PC-3 (cell line): Measurements from ENCODE around the gene CLEC4D. TPM values are rescaled to one million over a fixed set of nuclear protein-coding genes. Genes with fewer than 3 reads are reported as not detected.
"Not testable (repeated sequence)": the region's sequence is repeated elsewhere in the genome, so short reads cannot be mapped to it uniquely, and the experiment has no call there.

Source experiments
- ATAC-seq: fragments of 200-7000 bp; cut with Tn5 transposase; 2 replicates; pipeline ENCODE4 v1.9.1; 2020; ENCODE audit warnings: mild to moderate bottlenecking, moderate library complexity
- BruUV-seq: library from RNA; stranded (reverse); fragments of 400-500 nt; replicated peaks from 2 replicates; lab custom pipeline; 2021; lab: Mats Ljungman, UMichigan
- CTCF ChIA-PET: fragments of 300-600 bp; sonication (Branson Sonifier 250); formaldehyde crosslinking; loops from one replicate; lab custom pipeline; 2022; ENCODE audit warnings: antibody characterized with exemption; lab: Charles Lee
- POLR2A ChIA-PET: fragments of 300-600 bp; sonication (Branson Sonifier 250); formaldehyde crosslinking; loops from one replicate; lab custom pipeline; 2022; ENCODE audit warnings: antibody characterized with exemption; ENCODE audit not compliant: unreplicated experiment; lab: Charles Lee
- DNase-seq: peaks from one replicate; pipeline ENCODE4 v3.0.0-alpha.2; 2015
- H2AFZ ChIP-seq: fragments of 300-600 bp; sonication (generic); 2 replicates; pipeline ENCODE4 v1.6.0; 2016; ENCODE audit warnings: antibody characterized with exemption, low read length
- H3F3A ChIP-seq: fragments of 300-600 bp; sonication (generic); one replicate; pipeline ENCODE4 v1.6.0; 2017; ENCODE audit warnings: antibody characterized with exemption, low read length, control low read depth, mild to moderate bottlenecking; ENCODE audit not compliant: unreplicated experiment
- H3K27ac ChIP-seq: fragments of 300-600 bp; sonication (generic); 2 replicates; pipeline ENCODE4 v1.5.1; 2016; ENCODE audit warnings: mild to moderate bottlenecking, low read length
- H3K27me3 ChIP-seq: fragments of 300-600 bp; sonication (generic); 2 replicates; pipeline ENCODE4 v1.6.1; 2016; ENCODE audit warnings: low read length, mixed read lengths
- H3K36me3 ChIP-seq: fragments of 300-600 bp; sonication (generic); 2 replicates; pipeline ENCODE4 v1.6.1; 2016; ENCODE audit warnings: low read depth, mixed run types, low read length, mixed read lengths
- H3K4me1 ChIP-seq: fragments of 300-600 bp; sonication (generic); 2 replicates; pipeline ENCODE4 v1.5.1; 2016; ENCODE audit warnings: low read length; ENCODE audit not compliant: insufficient read depth
- H3K4me2 ChIP-seq: fragments of 300-600 bp; sonication (generic); 2 replicates; pipeline ENCODE4 v1.6.0; 2016; ENCODE audit warnings: low read length
- H3K4me3 ChIP-seq: fragments of 300-600 bp; sonication (generic); 2 replicates; pipeline ENCODE4 v1.5.1; 2016; ENCODE audit warnings: mild to moderate bottlenecking, low read length, mixed read lengths
- H3K79me2 ChIP-seq: fragments of 300-600 bp; sonication (generic); 2 replicates; pipeline ENCODE4 v1.6.1; 2017; ENCODE audit warnings: low read length, mixed read lengths
- H3K9ac ChIP-seq: fragments of 300-600 bp; sonication (generic); 2 replicates; pipeline ENCODE4 v1.6.0; 2016; ENCODE audit warnings: mild to moderate bottlenecking, low read length
- H3K9me2 ChIP-seq: fragments of 300-600 bp; sonication (generic); replicated peaks from 2 replicates; pipeline ENCODE4 v1.6.1; 2016; ENCODE audit warnings: mixed run types, low read length, mixed read lengths
- H3K9me3 ChIP-seq: fragments of 300-600 bp; sonication (generic); 2 replicates; pipeline ENCODE4 v1.6.1; 2016; ENCODE audit warnings: low read length, mixed read lengths
- H4K20me1 ChIP-seq: fragments of 300-600 bp; sonication (generic); 2 replicates; pipeline ENCODE4 v1.6.1; 2016; ENCODE audit warnings: low read length, mixed read lengths
- CTCF ChIP-seq: fragments of 300-600 bp; sonication (generic); conservative IDR thresholded peaks from 2 replicates; pipeline ENCODE4 v1.5.1; 2017; ENCODE audit warnings: antibody characterized with exemption, low read depth, mild to moderate bottlenecking, low read length
- EZH2 ChIP-seq: fragments of 300-600 bp; sonication (generic); IDR thresholded peaks from one replicate; pipeline ENCODE4 v1.6.1; 2017; ENCODE audit warnings: antibody characterized with exemption, mild to moderate bottlenecking, low read length; ENCODE audit not compliant: unreplicated experiment
- EZH2phosphoT487 ChIP-seq: fragments of 300-600 bp; sonication (generic); IDR thresholded peaks from 2 replicates; pipeline ENCODE4 v1.6.1; 2018; ENCODE audit warnings: mild to moderate bottlenecking, antibody characterized with exemption, low read length, borderline replicate concordance
- intact Hi-C: fragments of 100-400 bp; cut with micrococcal nuclease; formaldehyde crosslinking; loops from 2 replicates; pipeline ENCODE4 v1.9.0; 2023
- total RNA-seq: library from RNA; depleted of rRNA; stranded (reverse); fragments of >200 nt; gene quantifications from 2 replicates; pipeline ENCODE4 v1.2.3, GENCODE V29; 2014

The CLEC4D gene
- total RNA-seq, 1 experiment from 2014 or later, result not detected

GRCh38 chr12:8562310-8562709, 49.0 kb downstream of the CLEC4D start:
- intact Hi-C loops, result no loop called here
- CTCF ChIA-PET, result no interaction called here
- no TSS peak for BruUV-seq

GRCh38 chr12:8563356-8563755, 50.1 kb downstream of the CLEC4D start:
- no peaks in the 10 kb centered on the region for H3K4me1 ChIP-seq
- TF ChIP-seq EZH2phosphoT487, result no peak
- no peak for TF ChIP-seq CTCF
- no peak for TF ChIP-seq EZH2
- POLR2A ChIA-PET, result no interaction called here
- no peaks in the 10 kb centered on the region for H3K36me3 ChIP-seq
- BruUV-seq, result no TSS peak
- H2AFZ ChIP-seq, result no peak overlapping the region
- H3K27me3 ChIP-seq, result peaks cover 6% of the 10 kb centered on the region; the same call in 1 of the 2 replicates
- no peaks in the 10 kb centered on the region for H3K9me2 ChIP-seq
- no peak overlapping the region for H3K4me3 ChIP-seq
- DNase-seq (no peak), ATAC-seq (no peak)
- CTCF ChIA-PET, result no interaction called here
- no peaks in the 10 kb centered on the region for H3F3A ChIP-seq
- no peaks in the 10 kb centered on the region for H3K79me2 ChIP-seq
- no peak overlapping the region for H3K27ac ChIP-seq
- H4K20me1 ChIP-seq, result no peaks in the 10 kb centered on the region
- H3K9me3 ChIP-seq, result no peaks in the 10 kb centered on the region
- intact Hi-C loops, result no loop called here
- no peak overlapping the region for H3K9ac ChIP-seq
- H3K4me2 ChIP-seq, result no peak overlapping the region

More at GRCh38 chr12:8562310-8562709, 49.0 kb downstream of the CLEC4D start:
- no peaks in the 10 kb centered on the region for H4K20me1 ChIP-seq
- H3F3A ChIP-seq, result no peaks in the 10 kb centered on the region
- H3K27me3 ChIP-seq, result peaks cover 9% of the 10 kb centered on the region; the same call in 1 of the 2 replicates
- no peaks in the 10 kb centered on the region for H3K9me2 ChIP-seq
- H2AFZ ChIP-seq, result no peak overlapping the region
- ATAC-seq (no peak), DNase-seq (no peak)
- TF ChIP-seq CTCF, result peak; percentile 38; the same call in 1 of the 2 replicates
- no peak for TF ChIP-seq EZH2phosphoT487
- H3K36me3 ChIP-seq, result no peaks in the 10 kb centered on the region
- H3K4me1 ChIP-seq, result no peaks in the 10 kb centered on the region
- H3K27ac ChIP-seq, result no peak overlapping the region
- H3K4me2 ChIP-seq, result no peak overlapping the region
- no peak overlapping the region for H3K9ac ChIP-seq
- no peaks in the 10 kb centered on the region for H3K79me2 ChIP-seq
- no peak overlapping the region for H3K4me3 ChIP-seq
- no peaks in the 10 kb centered on the region for H3K9me3 ChIP-seq
- POLR2A ChIA-PET, result no interaction called here

DNA sequence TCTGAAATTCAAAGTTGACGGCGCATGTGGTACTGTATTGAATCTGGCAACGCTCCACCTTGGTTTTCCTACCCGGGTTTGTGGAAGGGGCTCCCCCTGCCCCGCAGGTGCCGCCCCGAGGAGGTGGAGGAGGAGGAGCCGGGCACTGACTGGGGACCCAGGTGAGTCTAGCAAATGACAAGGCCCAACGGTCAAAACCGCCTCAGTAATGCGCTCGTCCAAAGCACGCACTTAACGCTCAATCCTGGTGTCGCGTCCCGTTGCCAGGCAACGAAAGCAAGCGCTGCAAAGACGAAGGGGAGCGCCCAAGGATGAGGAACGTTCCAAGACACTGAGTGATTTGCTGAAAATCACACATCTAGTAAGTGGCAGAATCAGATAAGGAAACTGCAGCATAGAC, 51.4 kb downstream of the CLEC4D start:
- H3K4me2 ChIP-seq, result no peak overlapping the region
- H3K27ac ChIP-seq, result no peak overlapping the region
- peaks cover 6% of the 10 kb centered on the region; the same call in 1 of the 2 replicates for H3K27me3 ChIP-seq
- no peaks in the 10 kb centered on the region for H3K36me3 ChIP-seq
- intact Hi-C loops, result no loop called here
- H3K9me3 ChIP-seq, result no peaks in the 10 kb centered on the region
- no peaks in the 10 kb centered on the region for H3F3A ChIP-seq
- DNase-seq (no peak), ATAC-seq (no peak)
- no peaks in the 10 kb centered on the region for H4K20me1 ChIP-seq
- POLR2A ChIA-PET, result no interaction called here
- H3K79me2 ChIP-seq, result no peaks in the 10 kb centered on the region
- H3K4me3 ChIP-seq, result no peak overlapping the region
- no peaks in the 10 kb centered on the region for H3K4me1 ChIP-seq
- no TSS peak for BruUV-seq
- H3K9ac ChIP-seq, result no peak overlapping the region
- CTCF ChIA-PET, result no interaction called here
- no peak overlapping the region for H2AFZ ChIP-seq
- no peak for TF ChIP-seq EZH2phosphoT487
- no peak for TF ChIP-seq EZH2
- TF ChIP-seq CTCF, result no peak
- no peaks in the 10 kb centered on the region for H3K9me2 ChIP-seq

- POLR2A ChIA-PET, H3K36me3 ChIP-seq, DNase-seq, CTCF ChIA-PET, H3K4me3 ChIP-seq, H3K27ac ChIP-seq, H3K27me3 ChIP-seq, H3K79me2 ChIP-seq, H3K9me3 ChIP-seq, H3K4me1 ChIP-seq, H3K9me2 ChIP-seq, intact Hi-C loops, H4K20me1 ChIP-seq, H2AFZ ChIP-seq, H3K4me2 ChIP-seq, H3K9ac ChIP-seq, BruUV-seq, H3F3A ChIP-seq, ATAC-seq: not testable (repeated sequence)
Observed at GRCh38 chr12:8566052-8566451, 52.7 kb downstream of the CLEC4D start.
